ENCODE measurements around the gene UCMA. TPM values are rescaled to one million over a fixed set of nuclear protein-coding genes. Genes with fewer than 3 reads are reported as not detected.

The UCMA gene
- total RNA-seq, 6 experiments from 2014 or later, result not detected

GRCh38 chr10:13223241-13223640 is 10.9 kb downstream of the UCMA start:
- H3K36me3 ChIP-seq, result no peaks in the 10 kb centered on the region
- DNase-seq, result no peak
- TF ChIP-seq, protein P1, sequence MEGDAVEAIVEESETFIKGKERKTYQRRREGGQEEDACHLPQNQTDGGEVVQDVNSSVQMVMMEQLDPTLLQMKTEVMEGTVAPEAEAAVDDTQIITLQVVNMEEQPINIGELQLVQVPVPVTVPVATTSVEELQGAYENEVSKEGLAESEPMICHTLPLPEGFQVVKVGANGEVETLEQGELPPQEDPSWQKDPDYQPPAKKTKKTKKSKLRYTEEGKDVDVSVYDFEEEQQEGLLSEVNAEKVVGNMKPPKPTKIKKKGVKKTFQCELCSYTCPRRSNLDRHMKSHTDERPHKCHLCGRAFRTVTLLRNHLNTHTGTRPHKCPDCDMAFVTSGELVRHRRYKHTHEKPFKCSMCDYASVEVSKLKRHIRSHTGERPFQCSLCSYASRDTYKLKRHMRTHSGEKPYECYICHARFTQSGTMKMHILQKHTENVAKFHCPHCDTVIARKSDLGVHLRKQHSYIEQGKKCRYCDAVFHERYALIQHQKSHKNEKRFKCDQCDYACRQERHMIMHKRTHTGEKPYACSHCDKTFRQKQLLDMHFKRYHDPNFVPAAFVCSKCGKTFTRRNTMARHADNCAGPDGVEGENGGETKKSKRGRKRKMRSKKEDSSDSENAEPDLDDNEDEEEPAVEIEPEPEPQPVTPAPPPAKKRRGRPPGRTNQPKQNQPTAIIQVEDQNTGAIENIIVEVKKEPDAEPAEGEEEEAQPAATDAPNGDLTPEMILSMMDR (IDR thresholded peaks at IDR 0.05), result no peak
- WGBS (ENCODE audit: insufficient coverage, low coverage, low lambda C conversion rate, missing lambda C conversion rate), result 97% methylated on average over 9 of the region's 9 CpGs
- intact Hi-C loops (cut with DNase I), result no loop called here
- H3K9me3 ChIP-seq, result no peaks in the 10 kb centered on the region
- H3K27ac ChIP-seq, result no peak overlapping the region
- H3K4me3 ChIP-seq, result no peak overlapping the region
- no peaks in the 10 kb centered on the region for H3K27me3 ChIP-seq
- no peaks in the 10 kb centered on the region for H3K4me1 ChIP-seq
- ATAC-seq, result no peak

- intact Hi-C loops (cut with DNase I), result no loop called here
- H3K4me1 ChIP-seq, result no peaks in the 10 kb centered on the region
- no peak overlapping the region for H3K27ac ChIP-seq
- WGBS (ENCODE audit: insufficient coverage, low coverage, low lambda C conversion rate, missing lambda C conversion rate), result 93% methylated on average over 7 of the region's 7 CpGs
- TF ChIP-seq POLR2A (IDR thresholded peaks at IDR 0.05), result no peak
- TF ChIP-seq, protein P1 (IDR thresholded peaks at IDR 0.05), result no peak
- H3K9me3 ChIP-seq, result no peaks in the 10 kb centered on the region
- no peaks in the 10 kb centered on the region for H3K27me3 ChIP-seq
- DNase-seq (peak in 1 of 3 donors; percentile 15), ATAC-seq (no peak)
- no peak overlapping the region for H3K4me3 ChIP-seq
- H3K36me3 ChIP-seq, result no peaks in the 10 kb centered on the region
Observed at GRCh38 chr10:13222566-13222965, 11.6 kb downstream of the UCMA start.

- Histone ChIP-seq H3K4me3 (no peak overlapping the region), H3K27me3 (no peaks in the 10 kb centered on the region), H3K9me3 (no peaks in the 10 kb centered on the region), H3K36me3 (no peaks in the 10 kb centered on the region), H3K27ac (no peak overlapping the region), H3K4me1 (no peaks in the 10 kb centered on the region)
- no peak for ATAC-seq
- no peak for TF ChIP-seq POLR2A (IDR thresholded peaks at IDR 0.05)
- 83% methylated on average over 2 of the region's 6 CpGs for WGBS (ENCODE audit: insufficient coverage, low coverage, low lambda C conversion rate, missing lambda C conversion rate)
- intact Hi-C loops (cut with DNase I), result no loop called here
- peak in 1 of 3 donors; percentile 18 for DNase-seq
Observed at GRCh38 chr10:13222151-13222550, 12.0 kb downstream of the UCMA start.

DNA sequence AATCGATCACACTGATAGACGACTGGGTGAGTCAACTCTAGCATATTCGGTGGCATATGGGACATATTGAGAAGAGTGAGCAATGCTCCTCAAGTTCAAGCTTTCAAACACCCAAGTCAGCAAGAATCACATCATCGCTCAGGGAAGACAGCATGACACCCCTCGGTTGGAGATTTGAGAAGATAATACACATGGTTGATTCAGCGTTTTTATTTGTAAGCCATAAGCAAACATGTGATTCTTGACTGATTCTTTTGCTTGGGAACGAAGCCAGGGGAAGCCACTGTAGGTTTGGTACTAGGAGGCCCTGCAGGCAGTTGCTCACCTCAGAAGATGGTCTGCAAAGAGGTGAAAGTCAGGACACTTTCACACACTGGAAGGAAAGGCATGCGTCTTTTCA is 12.6 kb downstream of the UCMA start:
- ATAC-seq (no peak), DNase-seq (no peak)
- Histone ChIP-seq H3K27me3 (no peaks in the 10 kb centered on the region), H3K9me3 (no peaks in the 10 kb centered on the region), H3K36me3 (no peaks in the 10 kb centered on the region), H3K4me1 (no peaks in the 10 kb centered on the region), H3K4me3 (no peak overlapping the region), H3K27ac (no peak overlapping the region)
- intact Hi-C loops (cut with DNase I), result no loop called here
- TF ChIP-seq POLR2A (IDR thresholded peaks at IDR 0.05), result no peak
- TF ChIP-seq, protein P1 (IDR thresholded peaks at IDR 0.05), result no peak
- 89% methylated on average over 6 of the region's 8 CpGs for WGBS (ENCODE audit: insufficient coverage, low coverage, low lambda C conversion rate, missing lambda C conversion rate)

DNA sequence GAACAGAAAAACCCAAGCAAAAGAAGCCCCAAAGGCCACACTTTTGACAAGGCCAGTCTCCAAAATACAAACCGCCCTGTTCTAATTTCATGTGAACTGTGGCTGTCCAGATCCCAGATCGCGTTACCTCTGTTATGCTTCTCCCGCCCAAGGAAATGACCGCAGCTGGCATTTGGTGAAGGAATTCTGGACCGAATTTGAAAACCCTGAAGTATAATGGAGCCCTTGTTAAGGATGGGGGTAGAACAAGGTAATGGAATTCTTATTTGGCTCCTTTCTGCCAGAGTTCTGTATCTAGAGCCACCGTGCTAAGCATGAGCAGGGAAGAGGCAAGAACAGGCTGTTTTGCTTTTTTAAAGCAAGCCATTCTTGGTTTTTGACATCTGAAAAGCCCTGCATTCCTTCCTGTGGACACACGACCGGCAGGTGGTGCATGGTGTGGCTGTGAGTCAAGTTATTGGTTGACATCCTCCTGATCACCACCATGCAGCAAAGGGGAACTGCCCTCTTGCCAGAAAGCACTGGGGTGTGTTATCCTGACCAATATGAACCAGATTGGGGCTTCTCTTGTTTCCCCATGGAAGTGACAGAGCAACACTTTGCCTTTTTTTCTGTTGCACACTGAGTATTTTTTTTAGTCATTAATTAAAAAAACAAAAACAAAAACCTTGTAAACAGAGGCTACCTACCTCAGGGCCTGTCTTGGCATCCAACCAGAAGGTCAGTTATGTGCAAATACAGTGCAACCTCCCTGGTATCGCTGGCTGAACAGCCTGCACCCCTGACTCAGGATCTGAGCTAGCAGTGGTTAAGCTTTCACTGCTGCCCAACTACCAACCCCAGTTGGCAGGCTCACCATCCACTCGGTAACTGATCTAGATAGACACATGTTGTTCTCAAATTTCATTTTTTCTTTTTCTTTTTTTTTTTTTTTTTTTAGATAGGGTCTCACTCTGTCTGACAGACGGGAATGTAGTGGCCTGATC is 14.2 kb downstream of the UCMA start:
- WGBS (ENCODE audit: insufficient coverage, low coverage, low lambda C conversion rate, missing lambda C conversion rate), result 54% methylated on average over 9 of the region's 12 CpGs

More for the DNA sequence above, 14.2 kb downstream of the UCMA start:
- H3K4me3 ChIP-seq, result no peak overlapping the region
- H3K27ac ChIP-seq, result no peak overlapping the region
- H3K4me1 ChIP-seq, result no peaks in the 10 kb centered on the region
- peak in 2 of 3 donors; percentile 49 to 68 for DNase-seq
- no peak for TF ChIP-seq POLR2A (IDR thresholded peaks at IDR 0.05)
- TF ChIP-seq, protein P1 (IDR thresholded peaks at IDR 0.05), result peak in 3 of 4 donors; percentile 35 to 38 (median 38)
- peak; percentile 81 to 95 (median 88) for ATAC-seq
- no peaks in the 10 kb centered on the region for H3K36me3 ChIP-seq
- no peaks in the 10 kb centered on the region for H3K9me3 ChIP-seq
- H3K27me3 ChIP-seq, result no peaks in the 10 kb centered on the region
- intact Hi-C loops (cut with DNase I), result no loop called here

All from right lobe of liver (tissue), 6 donors.